Psoas muscle (tissue), 8 donors: ENCODE results near the gene CPEB1. TPM values are rescaled to one million over a fixed set of nuclear protein-coding genes. Genes with fewer than 3 reads are reported as not detected.
A peak's percentile ranks its signal among the peaks of the same experiment; 100 is the strongest.
"Not testable (repeated sequence)": the region's sequence is repeated elsewhere in the genome, so short reads cannot be mapped to it uniquely, and the experiment has no call there.

Experiments
- ATAC-seq, 4 donors: fragments of 200-7000 bp; cut with Tn5 transposase; one replicate each; pipeline ENCODE4 v1.9.1; 2020; ENCODE audit warnings: moderate library complexity in 3 of 4, mild to moderate bottlenecking in 2 of 4
- DNase-seq, 2 donors: peaks; one replicate each; pipeline ENCODE4 v3.0.0-alpha.2; 2020
- H3K27ac ChIP-seq: fragments of 200-600 bp; one replicate; pipeline ENCODE4 v1.8.0; 2022
- H3K27me3 ChIP-seq, 3 donors: fragments of 200-600 bp in 1 of 3; one replicate each; pipeline versions ENCODE4 v1.6.1 to v1.8.0; 2013 to 2022; ENCODE audit warnings: low read length in 2 of 3, mild to moderate bottlenecking in 2 of 3, moderate library complexity in 1 of 3; ENCODE audit not compliant: insufficient read depth in 3 of 3
- H3K36me3 ChIP-seq, 2 donors: fragments of 200-600 bp in 1 of 2; one replicate each; pipeline versions ENCODE4 v1.6.1 to v1.8.0; 2013 to 2022; ENCODE audit warnings: low read depth in 1 of 2, mild to moderate bottlenecking in 1 of 2, moderate library complexity in 1 of 2; ENCODE audit not compliant: insufficient read depth in 1 of 2
- H3K4me1 ChIP-seq: fragments of 200-600 bp; one replicate; pipeline ENCODE4 v1.8.0; 2022
- H3K4me3 ChIP-seq: fragments of 200-600 bp; one replicate; pipeline ENCODE4 v1.8.0; 2022; ENCODE audit warnings: mild to moderate bottlenecking
- H3K9me3 ChIP-seq: fragments of 200-600 bp; one replicate; pipeline ENCODE4 v1.8.0; 2022
- WGBS, 3 donors: extraction: QIAGEN DNeasy Blood & Tissue Kit; methylation state at CpG; one replicate each; pipeline versions ENCODE4 v1.1.6 to v1.1.7; 2013; 5-methylcytosine and 5-hydroxymethylcytosine counted together
- intact Hi-C, 2 donors: fragments of 100-400 bp; cut with DNase I; formaldehyde crosslinking; loops; one replicate each; pipeline versions ENCODE4 v1.11.0 to v1.14.2; 2022
- polyA plus RNA-seq, 3 donors: library from polyadenylated mRNA; stranded (reverse); fragments of 200-250 nt; gene quantifications; one replicate each; pipeline ENCODE4 v1.2.3, GENCODE V29; 2013
- total RNA-seq, 4 donors: library from RNA; stranded (reverse); fragmentation: NEBNext Ultra II Directional in 2 of 4; extraction: Animal tissue kit (Norgen Biotek cat#: 25700) in 2 of 4; gene quantifications; one replicate each; pipeline versions ENCODE4 v1.2.1 to v1.2.4, GENCODE V29; 2021 to 2023
- TF ChIP-seq, protein P1 (sequence below): fragments of 200-600 bp; IDR thresholded peaks from one replicate; pipeline ENCODE4 v1.8.0; 2022; ENCODE audit warnings: antibody characterized with exemption
- donor health status: healthy with polysubstance abuse.
- donor health status: DM: no; HTN: no; CAD: no; lungs with moderate emphysema.
- donor health status: Bipolar disorder and iron deficiency.
- donor health status: healthy.
- donor health status: DM: yes; HTN: yes; CAD: no.
- donor health status: DM: no; HTN: no; CAD: no.
- donor health status: DM: no; HTN: no; CAD: no.
- donor health status: DM: yes; HTN: yes; CAD: no.

CPEB1 gene
- total and polyA plus RNA-seq, 7 donors = 0.07 to 4.6 (median 1.3) TPM

- no peaks in the 10 kb centered on the region for H3K9me3 ChIP-seq
- no peaks in the 10 kb centered on the region for H3K27me3 ChIP-seq
- H3K36me3 ChIP-seq = peaks cover 2 to 34% of the 10 kb centered on the region in 2 donors
- TF ChIP-seq, protein P1, sequence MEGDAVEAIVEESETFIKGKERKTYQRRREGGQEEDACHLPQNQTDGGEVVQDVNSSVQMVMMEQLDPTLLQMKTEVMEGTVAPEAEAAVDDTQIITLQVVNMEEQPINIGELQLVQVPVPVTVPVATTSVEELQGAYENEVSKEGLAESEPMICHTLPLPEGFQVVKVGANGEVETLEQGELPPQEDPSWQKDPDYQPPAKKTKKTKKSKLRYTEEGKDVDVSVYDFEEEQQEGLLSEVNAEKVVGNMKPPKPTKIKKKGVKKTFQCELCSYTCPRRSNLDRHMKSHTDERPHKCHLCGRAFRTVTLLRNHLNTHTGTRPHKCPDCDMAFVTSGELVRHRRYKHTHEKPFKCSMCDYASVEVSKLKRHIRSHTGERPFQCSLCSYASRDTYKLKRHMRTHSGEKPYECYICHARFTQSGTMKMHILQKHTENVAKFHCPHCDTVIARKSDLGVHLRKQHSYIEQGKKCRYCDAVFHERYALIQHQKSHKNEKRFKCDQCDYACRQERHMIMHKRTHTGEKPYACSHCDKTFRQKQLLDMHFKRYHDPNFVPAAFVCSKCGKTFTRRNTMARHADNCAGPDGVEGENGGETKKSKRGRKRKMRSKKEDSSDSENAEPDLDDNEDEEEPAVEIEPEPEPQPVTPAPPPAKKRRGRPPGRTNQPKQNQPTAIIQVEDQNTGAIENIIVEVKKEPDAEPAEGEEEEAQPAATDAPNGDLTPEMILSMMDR = peak; percentile 70
- H3K4me1 ChIP-seq = no peaks in the 10 kb centered on the region
- DNase-seq (peak; percentile 63 to 78), ATAC-seq (peak; percentile 88 to 94 (median 90))
- no peak overlapping the region for H3K27ac ChIP-seq
- 14 to 30% (median 22%) methylated on average over 10 of the region's 10 CpGs for WGBS, 3 donors
- peak overlapping the region; percentile 28 for H3K4me3 ChIP-seq
- intact Hi-C loops = loop anchor here in 1 of 2 donors (10.0 kb wide), 1 partner anchor 454 kb away; the partner anchor contains the start of gene RAMAC
These were observed 116.4 kb downstream of the CPEB1 start for GRCh38 chr15:82530606-82531379.

GRCh38 chr15:82530006-82530405, 117.2 kb downstream of the CPEB1 start:
- ATAC-seq = no peak
- no peak overlapping the region for H3K4me3 ChIP-seq
- no peaks in the 10 kb centered on the region for H3K9me3 ChIP-seq
- H3K27me3 ChIP-seq = no peaks in the 10 kb centered on the region
- TF ChIP-seq, protein P1 = no peak
- H3K27ac ChIP-seq = no peak overlapping the region
- peaks cover 0 to 26% of the 10 kb centered on the region in 2 donors for H3K36me3 ChIP-seq
- 84 to 94% (median 88%) methylated on average over 3 of the region's 3 CpGs for WGBS, 3 donors
- intact Hi-C loops = loop anchor here in 1 of 2 donors (10.0 kb wide), 1 partner anchor 455 kb away; the partner anchor contains the start of gene RAMAC
- no peaks in the 10 kb centered on the region for H3K4me1 ChIP-seq
- no peak for DNase-seq

DNA sequence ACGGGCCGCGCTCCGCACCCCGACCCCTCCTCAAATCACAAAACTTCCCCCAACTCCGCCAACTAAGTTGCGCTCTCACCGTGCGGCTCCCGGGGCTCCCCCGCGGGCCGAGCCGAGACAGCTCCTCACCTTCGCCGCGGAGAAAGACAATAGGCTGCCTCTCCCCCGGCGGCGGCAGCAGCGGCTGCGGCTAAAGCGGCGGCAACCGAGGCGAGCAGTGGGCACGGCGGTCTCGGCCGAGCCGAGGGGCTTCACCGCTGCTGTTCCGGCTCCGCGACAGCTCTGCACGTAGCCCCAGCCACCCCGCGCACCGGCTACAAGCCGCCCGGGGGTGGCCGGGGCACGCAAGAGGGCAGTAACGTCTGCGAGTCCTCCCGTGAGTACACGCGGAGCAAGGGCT, 133.6 kb downstream of the CPEB1 start:
- ATAC-seq, H3K9me3 ChIP-seq, H3K27me3 ChIP-seq, intact Hi-C loops, H3K27ac ChIP-seq, DNase-seq, H3K4me1 ChIP-seq, H3K4me3 ChIP-seq, H3K36me3 ChIP-seq: not testable (repeated sequence)
- no CpG with 5 or more reads among the region's 48 CpGs for WGBS, 3 donors

DNA sequence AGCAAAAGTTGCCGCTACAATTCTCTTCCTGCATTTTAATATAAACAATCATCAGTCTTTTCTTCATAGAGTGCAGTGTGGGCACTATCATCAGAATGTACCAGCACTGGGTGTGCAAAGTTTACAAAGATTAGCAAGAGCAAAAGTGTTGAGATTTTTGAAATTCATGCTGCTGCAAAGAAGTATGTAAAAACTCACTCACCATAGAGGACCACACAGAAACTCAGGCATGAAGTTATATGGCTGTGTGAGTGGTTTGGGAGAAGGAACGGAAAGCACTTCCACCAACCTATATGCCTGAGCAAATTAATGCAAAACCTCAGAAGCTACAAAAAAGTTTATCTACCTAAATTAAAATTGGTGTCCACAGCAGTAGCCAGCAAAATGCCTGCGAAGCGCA, 139.5 kb downstream of the CPEB1 start:
- H3K9me3 ChIP-seq, DNase-seq, H3K4me3 ChIP-seq, H3K27me3 ChIP-seq, intact Hi-C loops, H3K27ac ChIP-seq, H3K36me3 ChIP-seq, H3K4me1 ChIP-seq: not testable (repeated sequence)
- WGBS, 3 donors = 93 to 96% (median 95%) methylated on average over 2 of the region's 4 CpGs
- ATAC-seq = peak in 1 of 4 donors; percentile 25

DNA sequence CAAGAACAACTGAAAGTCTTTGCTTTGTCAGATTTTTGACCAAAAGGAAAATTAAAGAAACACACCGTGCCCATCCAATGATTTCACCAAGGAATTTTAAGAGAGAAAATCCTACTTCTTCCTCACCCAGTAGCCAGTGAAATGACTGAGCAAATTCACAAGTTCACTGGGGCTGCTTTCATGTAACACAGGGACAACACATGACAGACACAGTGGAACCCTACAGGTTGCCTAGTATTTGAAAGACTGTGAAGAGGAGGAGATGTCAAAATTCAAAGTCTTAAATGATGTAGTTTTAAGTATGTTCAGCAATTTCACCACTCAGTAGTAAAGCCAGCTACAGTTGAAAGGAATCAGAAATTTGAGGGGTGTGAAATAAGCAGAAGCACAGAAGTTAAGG, 140.1 kb downstream of the CPEB1 start:
- H3K4me3 ChIP-seq, H3K9me3 ChIP-seq, H3K36me3 ChIP-seq, H3K27ac ChIP-seq, H3K27me3 ChIP-seq, DNase-seq, intact Hi-C loops, H3K4me1 ChIP-seq, ATAC-seq: not testable (repeated sequence)
- 76 to 85% (median 79%) methylated on average over 1 of the region's 1 CpG for WGBS, 3 donors

GRCh38 chr15:82505842-82506241, 141.3 kb downstream of the CPEB1 start:
- WGBS, 3 donors = no CpG with 5 or more reads among the region's 3 CpGs
- peak in 1 of 4 donors; percentile 29 for ATAC-seq
- DNase-seq, H3K36me3 ChIP-seq, intact Hi-C loops, H3K27me3 ChIP-seq, H3K4me3 ChIP-seq, H3K9me3 ChIP-seq, H3K27ac ChIP-seq, H3K4me1 ChIP-seq: not testable (repeated sequence)

- H3K4me3 ChIP-seq, H3K4me1 ChIP-seq, H3K36me3 ChIP-seq, H3K27me3 ChIP-seq, ATAC-seq, H3K27ac ChIP-seq, DNase-seq, intact Hi-C loops, H3K9me3 ChIP-seq: not testable (repeated sequence)
- 75 to 100% (median 86%) methylated on average over 1 of the region's 3 CpGs for WGBS, 3 donors
These were observed 143.1 kb downstream of the CPEB1 start for GRCh38 chr15:82504074-82504473.

GRCh38 chr15:82502700-82503339, 144.3 kb downstream of the CPEB1 start:
- peak; percentile 51 to 90 (median 70) for ATAC-seq
- H3K4me1 ChIP-seq, H3K27ac ChIP-seq, H3K4me3 ChIP-seq, H3K36me3 ChIP-seq, DNase-seq, H3K9me3 ChIP-seq, intact Hi-C loops, H3K27me3 ChIP-seq: not testable (repeated sequence)
- WGBS, 3 donors = 30 to 47% (median 31%) methylated on average over 2 to 3 of the region's 7 CpGs

DNA sequence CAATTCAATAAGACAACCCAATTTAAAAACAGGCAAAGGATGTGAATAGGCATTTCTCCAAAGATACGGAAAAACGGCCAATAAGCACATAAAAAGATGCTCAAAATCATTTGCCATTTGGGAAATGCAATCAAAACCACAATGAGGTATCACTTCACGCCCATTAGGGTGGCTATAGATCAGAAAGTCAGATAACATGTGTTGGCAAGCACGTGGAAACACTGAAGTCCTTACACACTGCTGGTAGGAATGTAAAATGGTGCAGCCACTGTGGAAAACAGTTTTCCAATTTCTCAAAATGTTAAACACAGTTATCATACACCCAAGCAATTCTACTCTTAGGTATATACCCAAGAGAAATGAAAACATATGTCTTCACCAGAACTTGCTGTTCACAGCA, 146.4 kb downstream of the CPEB1 start:
- H3K27me3 ChIP-seq, H3K9me3 ChIP-seq, H3K4me1 ChIP-seq, ATAC-seq, H3K27ac ChIP-seq, DNase-seq, H3K4me3 ChIP-seq, intact Hi-C loops, H3K36me3 ChIP-seq: not testable (repeated sequence)
- WGBS, 3 donors = 54 to 68% (median 59%) methylated on average over 4 of the region's 4 CpGs
